GM18508 (cell line): ENCODE measurements around the gene SLC18A3.

Experiments
- ATAC-seq: cut with Tn5 transposase; IDR thresholded peaks from one replicate; pipeline ENCODE4 v1.9.1; 2021; ENCODE audit warnings: moderate number of reproducible peaks; ENCODE audit not compliant: insufficient read depth, unreplicated experiment

Gene SLC18A3

DNA sequence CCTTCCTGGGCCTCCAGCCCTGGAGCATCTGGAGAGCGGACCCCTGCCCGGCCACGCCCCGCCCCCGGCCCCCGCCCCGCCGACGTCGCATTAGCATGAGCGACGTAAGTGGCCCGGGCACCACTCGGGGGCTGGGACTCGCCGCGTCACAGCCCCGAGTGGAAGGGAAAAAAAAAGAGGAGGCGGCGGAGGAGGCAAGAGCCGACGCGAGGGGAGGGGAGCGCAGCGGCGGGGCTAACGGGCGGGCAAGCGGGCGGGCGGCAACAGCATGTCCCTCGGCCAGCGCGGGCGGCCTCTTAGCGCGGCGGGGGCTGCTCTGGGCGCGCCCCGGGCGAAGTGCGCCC, at the start of gene SLC18A3:
Gene SLC18A3 (plus strand): TSS at position 197 of the 344 bp plus-strand sequence. CDS start 431 bp downstream, outside the sequence.
- no peak for ATAC-seq

DNA sequence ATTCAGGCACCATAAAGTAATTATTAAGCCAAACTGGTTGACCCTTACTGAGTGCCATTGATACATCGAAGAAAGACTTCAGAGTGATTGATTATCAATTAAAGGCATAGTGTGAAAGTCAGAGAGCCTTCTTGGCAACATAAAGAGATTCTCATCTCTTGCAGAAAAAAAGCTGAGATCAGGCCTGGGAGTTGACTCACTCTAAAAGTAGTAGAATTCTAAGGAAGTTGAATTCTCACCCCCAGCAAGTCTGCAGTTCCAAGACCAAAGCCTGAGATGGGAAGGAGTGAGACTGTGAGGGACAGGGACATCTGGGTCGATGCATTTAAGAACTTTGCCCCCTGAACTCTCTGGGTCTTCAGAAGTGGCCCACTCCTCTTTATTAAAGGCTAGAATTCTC, 49.6 kb upstream of the SLC18A3 start:
- no peak for ATAC-seq

DNA sequence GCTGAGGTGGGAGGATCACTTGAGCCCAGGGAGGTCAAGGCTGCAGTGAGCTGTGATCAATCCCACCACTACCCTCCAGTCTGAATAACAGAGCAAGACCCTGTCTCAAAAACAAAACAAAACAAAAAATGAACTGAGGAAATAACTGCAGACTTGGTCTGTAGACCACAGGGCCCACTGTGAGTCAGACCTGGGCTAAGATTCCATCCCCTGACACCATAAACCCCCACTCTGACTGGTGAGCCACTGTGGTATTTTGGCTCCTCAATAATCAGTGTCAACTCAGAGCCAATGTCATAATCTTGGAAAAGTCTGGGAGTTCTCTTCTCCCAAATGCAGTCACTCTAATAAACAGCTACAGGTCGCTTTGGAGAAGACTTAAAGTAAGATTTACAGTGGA, 47.2 kb upstream of the SLC18A3 start:
- ATAC-seq, result no peak

- ATAC-seq, result no peak
These were observed 45.6 kb upstream of the SLC18A3 start for GRCh38 chr10:49564461-49565009.

- no peak for ATAC-seq
These were observed 42.3 kb upstream of the SLC18A3 start for GRCh38 chr10:49567810-49568209.

- no peak for ATAC-seq
These were observed 41.9 kb upstream of the SLC18A3 start for GRCh38 chr10:49568235-49568634.

DNA sequence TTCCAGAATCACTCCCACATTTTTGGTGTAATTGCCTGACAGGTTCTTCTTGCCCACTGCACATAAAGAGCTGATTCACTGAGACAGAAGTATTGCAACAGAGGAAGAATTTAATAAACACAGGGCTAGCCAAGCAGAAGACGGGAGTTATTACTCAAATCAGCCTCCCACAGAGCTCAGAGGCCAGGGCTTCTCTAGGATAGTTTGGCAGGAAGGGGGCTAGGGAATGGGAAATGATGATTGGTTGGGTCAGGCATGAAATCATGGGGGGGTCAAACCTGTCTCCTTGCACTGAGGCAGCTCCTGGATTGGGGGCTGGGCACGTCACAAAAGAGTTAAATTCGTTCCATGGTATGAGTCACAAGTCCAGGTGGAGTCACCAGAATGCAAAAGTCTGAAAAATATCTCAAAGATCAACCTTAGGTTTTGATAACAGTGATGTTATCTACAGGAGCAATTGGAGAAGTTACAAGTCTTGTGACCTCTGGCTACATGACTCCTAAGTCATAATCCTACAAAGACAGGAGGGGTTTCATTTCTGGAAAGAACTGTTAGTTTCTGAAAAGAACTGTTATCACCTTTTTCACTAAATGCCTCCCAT, 41.0 kb upstream of the SLC18A3 start:
- no peak for ATAC-seq

GRCh38 chr10:49571388-49571787, 38.7 kb upstream of the SLC18A3 start:
- no peak for ATAC-seq

- no peak for ATAC-seq
These were observed 37.5 kb upstream of the SLC18A3 start for GRCh38 chr10:49572594-49573114.

- ATAC-seq, result no peak
These were observed 34.5 kb upstream of the SLC18A3 start for GRCh38 chr10:49575489-49576072.

DNA sequence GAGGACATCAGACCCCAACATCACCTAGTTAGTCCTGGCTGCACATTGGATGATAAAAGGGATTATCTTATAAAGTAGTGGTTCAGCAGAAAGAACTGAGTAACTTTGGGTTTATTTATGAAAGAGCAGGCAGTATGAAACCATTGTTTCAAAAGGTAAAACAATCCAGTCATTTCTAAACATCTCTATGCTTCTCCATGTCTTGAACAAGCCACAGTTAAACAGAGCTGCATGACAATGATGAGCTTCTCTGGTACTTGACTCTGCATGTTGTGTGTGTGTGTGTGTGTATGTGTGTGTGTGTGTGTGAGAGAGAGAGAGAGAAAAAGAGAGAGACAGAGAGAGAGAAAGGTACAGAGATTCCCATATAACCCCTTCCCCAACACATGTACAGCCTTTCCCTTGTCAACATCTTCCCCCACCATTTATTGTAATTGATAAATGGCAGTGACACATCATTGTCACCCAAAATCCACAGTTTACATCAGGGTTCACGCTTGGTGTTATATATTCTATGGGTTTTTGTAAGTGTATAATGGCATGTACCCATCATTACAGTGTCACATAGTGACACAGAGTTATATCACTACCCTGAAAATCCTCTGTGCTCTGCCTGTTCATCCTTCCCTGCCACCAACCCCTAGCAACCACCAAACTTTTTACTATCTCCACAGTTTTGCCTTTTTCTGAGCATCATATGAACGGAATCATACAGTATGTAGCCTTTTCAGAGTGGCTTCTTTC, 32.8 kb upstream of the SLC18A3 start:
- no peak for ATAC-seq

DNA sequence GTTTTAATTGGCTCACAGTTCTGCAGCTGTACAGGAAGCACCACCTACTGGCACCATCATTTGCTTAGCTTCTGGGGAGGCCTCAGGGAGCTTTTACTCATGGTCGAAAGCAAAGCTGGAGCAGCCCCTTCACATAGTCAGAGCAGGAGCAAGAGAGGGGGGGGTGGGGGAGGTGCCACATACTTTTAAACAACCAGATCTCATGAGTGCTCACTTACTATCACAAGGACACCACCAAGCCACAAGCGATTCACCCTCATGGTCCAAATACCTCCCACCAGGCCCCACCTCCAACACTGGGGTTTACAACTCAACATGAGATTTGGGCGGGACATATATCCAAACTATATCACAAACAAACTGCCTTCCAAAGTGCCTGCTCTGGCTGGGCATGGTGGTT, 31.7 kb upstream of the SLC18A3 start:
- no peak for ATAC-seq

GRCh38 chr10:49579621-49580020, 30.5 kb upstream of the SLC18A3 start:
- no peak for ATAC-seq

- ATAC-seq, result no peak
These were observed 24.7 kb upstream of the SLC18A3 start for GRCh38 chr10:49585387-49585786.

- no peak for ATAC-seq
These were observed 22.1 kb upstream of the SLC18A3 start for GRCh38 chr10:49587981-49588380.

DNA sequence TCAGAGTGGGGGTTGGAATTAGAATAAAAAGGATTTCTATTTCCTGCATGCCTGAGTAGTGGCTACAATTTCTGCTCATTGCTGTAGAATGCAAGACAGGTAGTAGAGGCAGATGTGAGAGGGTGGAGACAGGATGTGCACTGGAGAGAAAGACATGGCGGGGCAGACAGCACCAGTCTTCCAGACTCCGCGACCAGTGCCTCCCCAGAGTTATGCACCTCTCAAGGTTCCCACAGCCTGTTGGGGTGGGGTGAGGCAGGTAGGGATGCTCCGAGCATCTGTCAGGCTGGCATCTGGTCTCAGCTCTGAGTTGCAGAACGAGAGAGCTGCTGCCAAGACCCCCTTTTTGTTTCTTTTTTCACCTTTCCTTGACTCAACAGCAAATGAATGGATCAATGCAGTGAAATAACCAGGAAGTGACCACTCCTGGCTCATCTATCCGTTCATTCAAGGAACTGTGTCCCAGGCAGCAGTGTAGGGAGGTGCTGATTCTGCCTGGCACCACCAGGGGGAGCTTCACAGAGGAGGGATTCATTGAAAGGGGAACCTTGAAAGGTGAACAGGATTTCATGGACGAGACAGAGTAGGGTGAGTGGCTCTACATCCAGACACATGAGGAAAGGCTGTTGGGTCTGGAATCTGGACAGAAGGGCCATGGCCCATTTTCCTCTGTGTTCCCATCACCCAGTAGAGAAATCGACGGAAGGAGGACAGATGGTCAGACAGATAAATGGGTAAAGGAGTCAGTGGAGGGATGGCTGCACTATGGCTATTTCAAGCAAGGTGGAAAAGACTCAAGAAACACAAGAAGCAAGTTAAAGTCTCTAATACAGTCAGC, 17.2 kb upstream of the SLC18A3 start:
- ATAC-seq, result no peak

DNA sequence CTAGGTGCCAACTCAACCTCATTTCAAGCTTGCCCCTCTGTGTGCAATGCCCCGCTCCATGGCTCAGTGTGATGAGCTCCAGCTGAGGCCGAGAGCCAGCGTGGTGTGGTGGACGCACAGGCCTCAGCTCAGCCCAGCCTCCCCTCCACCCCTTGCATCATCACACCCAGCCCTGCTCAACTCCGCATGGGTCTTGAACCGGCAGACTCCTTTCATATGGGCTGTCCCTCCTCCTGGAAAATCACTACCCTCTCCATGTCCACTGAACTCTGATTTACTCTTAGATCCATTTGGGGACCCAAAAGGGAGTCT, 16.6 kb upstream of the SLC18A3 start:
- ATAC-seq, result no peak

- ATAC-seq, result no peak
These were observed 16.1 kb upstream of the SLC18A3 start for GRCh38 chr10:49593998-49594397.

GRCh38 chr10:49594594-49594993, 15.5 kb upstream of the SLC18A3 start:
- ATAC-seq, result no peak

DNA sequence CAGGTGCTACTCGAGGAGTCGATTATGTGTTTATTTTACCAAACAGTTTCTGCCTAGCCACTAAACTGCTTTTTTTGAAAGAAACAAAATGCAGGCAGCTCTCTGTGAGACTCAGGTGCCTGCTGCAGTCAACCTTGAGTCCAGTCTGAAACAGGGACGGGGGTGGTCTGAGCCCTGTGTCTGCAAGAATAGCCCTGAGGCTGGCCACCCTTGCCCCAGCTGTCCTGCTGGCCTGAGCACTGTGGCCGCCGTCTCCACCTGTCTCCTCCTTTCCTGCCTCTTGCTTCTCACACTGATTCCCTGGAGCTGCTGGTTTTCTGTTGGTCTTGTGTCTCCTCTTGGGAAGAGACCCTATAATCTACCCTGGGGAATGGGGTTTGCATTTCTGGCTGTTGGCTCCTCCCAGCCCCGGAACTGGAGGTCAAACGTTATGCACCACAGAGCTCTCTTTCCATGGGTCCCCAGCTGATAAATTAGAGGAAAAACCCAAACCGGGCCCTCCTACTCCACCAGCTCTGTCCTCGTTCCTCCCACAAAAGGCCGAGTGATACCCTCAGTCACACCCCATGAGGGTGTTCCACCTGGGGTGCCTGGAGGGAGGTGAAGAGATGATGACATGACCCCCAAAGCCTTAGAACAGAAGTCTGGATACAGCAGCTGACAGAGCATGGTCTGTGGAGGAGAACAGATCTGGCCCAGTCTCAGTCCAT, 15.0 kb upstream of the SLC18A3 start:
- no peak for ATAC-seq
